H54 (cell line): ENCODE data around the gene FYCO1.

Source experiments
- DNase-seq: peaks from one replicate; pipeline ENCODE4 v3.0.0; 2011; ENCODE audit warnings: low spot score, mixed read lengths; ENCODE audit not compliant: insufficient read length
- FAIRE-seq: peaks from 3 replicates; lab custom pipeline; 2011; peaks lifted over from hg19 to GRCh38; lab: Jason Lieb, UNC
- POLR2A ChIP-seq: IDR thresholded peaks from 2 replicates; pipeline ENCODE4 v1.6.1; 2011; ENCODE audit warnings: low read depth, mild to moderate bottlenecking, low read length

The FYCO1 gene

GRCh38 chr3:45957586-45957985, 38.0 kb downstream of the FYCO1 start:
- FAIRE-seq: no peak
- no peak for TF ChIP-seq POLR2A

GRCh38 chr3:45955706-45956105, 39.9 kb downstream of the FYCO1 start:
- DNase-seq (no peak), FAIRE-seq (no peak)
- no peak for TF ChIP-seq POLR2A

More at GRCh38 chr3:45957586-45957985, 38.0 kb downstream of the FYCO1 start:
- DNase-seq: no peak

- DNase-seq (no peak), FAIRE-seq (no peak)
- no peak for TF ChIP-seq POLR2A
Observed at GRCh38 chr3:45955017-45955647, 40.5 kb downstream of the FYCO1 start.

- FAIRE-seq (no peak), DNase-seq (no peak)
- no peak for TF ChIP-seq POLR2A
Observed at GRCh38 chr3:45954306-45954705, 41.3 kb downstream of the FYCO1 start.

- FAIRE-seq: no peak
- no peak for TF ChIP-seq POLR2A
- DNase-seq: no peak
Observed at GRCh38 chr3:45953536-45953935, 42.1 kb downstream of the FYCO1 start.

GRCh38 chr3:45952456-45952855, 43.2 kb downstream of the FYCO1 start:
- TF ChIP-seq POLR2A: no peak
- DNase-seq (no peak), FAIRE-seq (no peak)

- TF ChIP-seq POLR2A: no peak
- DNase-seq (no peak), FAIRE-seq (no peak)
Observed at GRCh38 chr3:45951946-45952345, 43.7 kb downstream of the FYCO1 start.

GRCh38 chr3:45950686-45951600, 44.7 kb downstream of the FYCO1 start:
- TF ChIP-seq POLR2A: no peak
- DNase-seq (no peak), FAIRE-seq (no peak)

- TF ChIP-seq POLR2A: no peak
- FAIRE-seq: no peak
- DNase-seq: no peak
Observed at GRCh38 chr3:45950131-45950530, 45.5 kb downstream of the FYCO1 start.

- DNase-seq (no peak), FAIRE-seq (no peak)
- TF ChIP-seq POLR2A: no peak
Observed at GRCh38 chr3:45949432-45949831, 46.2 kb downstream of the FYCO1 start.

- no peak for TF ChIP-seq POLR2A
- FAIRE-seq (no peak), DNase-seq (no peak)
Observed at GRCh38 chr3:45948881-45949280, 46.7 kb downstream of the FYCO1 start.

GRCh38 chr3:45948311-45948781, 47.3 kb downstream of the FYCO1 start:
- FAIRE-seq: no peak
- no peak for TF ChIP-seq POLR2A

GRCh38 chr3:45947361-45947760, 48.3 kb downstream of the FYCO1 start:
- FAIRE-seq (no peak), DNase-seq (no peak)
- TF ChIP-seq POLR2A: no peak

More at GRCh38 chr3:45948311-45948781, 47.3 kb downstream of the FYCO1 start:
- DNase-seq: no peak

GRCh38 chr3:45946875-45947274, 48.7 kb downstream of the FYCO1 start:
- no peak for TF ChIP-seq POLR2A
- DNase-seq (no peak), FAIRE-seq (no peak)
